Right lobe of liver (tissue), 4 donors: ENCODE results near the gene GPN1.

Experiments used
- CTCF ChIP-seq, 4 donors: fragments of 200-600 bp in 3 of 4; fragments of 450-650 bp in 1 of 4; IDR thresholded peaks; one replicate each; pipeline versions ENCODE4 v1.5.1 to v1.8.0; 2016 to 2022; ENCODE audit warnings: antibody characterized with exemption in 4 of 4, mild to moderate bottlenecking in 2 of 4
- POLR2A ChIP-seq: fragments of 450-650 bp; IDR thresholded peaks from one replicate; pipeline ENCODE4 v1.6.1; 2017; ENCODE audit warnings: antibody characterized with exemption, mild to moderate bottlenecking
- donor health status: DM: no; HTN: no; CAD: no.
- donor health status: DM: no; HTN: no; CAD: no.
- donor health status: DM: no; HTN: yes; CAD: no.

- no peak for TF ChIP-seq POLR2A
- TF ChIP-seq CTCF (IDR thresholded peaks at IDR 0.05), result no peak
Measured at GRCh38 chr2:27697660-27698059, 68.8 kb downstream of the GPN1 start.
